Thyroid gland (tissue), 4 donors: Measurements from ENCODE around the gene OR2T27.

Source experiments
- CTCF ChIP-seq, 6 experiments: fragments of 200-600 bp in 3 of 6; fragments of 450-650 bp in 3 of 6; sonication (generic) in 3 of 6; IDR thresholded peaks; one replicate each; pipeline ENCODE4 v1.5.1; 2016 to 2019; ENCODE audit warnings: antibody characterized with exemption in 6 of 6, mild to moderate bottlenecking in 2 of 6, inconsistent platforms in 1 of 6, moderate library complexity in 1 of 6
- POLR2A ChIP-seq, 2 donors: fragments of 450-650 bp; IDR thresholded peaks; one replicate each; pipeline ENCODE4 v1.6.1; 2017; ENCODE audit warnings: antibody characterized with exemption in 2 of 2, mild to moderate bottlenecking in 2 of 2, moderate library complexity in 1 of 2

GRCh38 chr1:248613742-248614141 is 41.6 kb downstream of the OR2T27 start:
- TF ChIP-seq POLR2A (IDR thresholded peaks at IDR 0.05) (no peak), CTCF (IDR thresholded peaks at IDR 0.05) (no peak)
